Liver (tissue), 9 donors: ENCODE measurements around the gene FUOM. TPM values are rescaled to one million over a fixed set of nuclear protein-coding genes. Genes with fewer than 3 reads are reported as not detected.

ENCODE experiments used
- DNase-seq: peaks from one replicate; pipeline ENCODE4 v3.0.0-alpha.2; 2017; ENCODE audit warnings: low spot score
- H3K27ac ChIP-seq, 2 donors: one replicate each; pipeline ENCODE4 v1.7.0; 2013; ENCODE audit warnings: inconsistent platforms in 2 of 2, low read length in 2 of 2, control low read depth in 1 of 2, low read depth in 1 of 2, mild to moderate bottlenecking in 1 of 2
- H3K27me3 ChIP-seq, 4 donors: one replicate each; pipeline versions ENCODE4 v1.6.1 to v1.7.0; 2013; ENCODE audit warnings: low read length in 3 of 4, inconsistent platforms in 1 of 4, mild to moderate bottlenecking in 1 of 4, moderate library complexity in 1 of 4; ENCODE audit not compliant: control insufficient read depth in 4 of 4, insufficient read depth in 4 of 4
- H3K36me3 ChIP-seq, 4 donors: one replicate each; pipeline versions ENCODE4 v1.6.1 to v1.7.0; 2013; ENCODE audit warnings: low read length in 3 of 4, mild to moderate bottlenecking in 3 of 4, low read depth in 1 of 4, moderate library complexity in 1 of 4; ENCODE audit not compliant: control insufficient read depth in 4 of 4, insufficient read depth in 3 of 4
- H3K4me1 ChIP-seq, 4 donors: one replicate each; pipeline versions ENCODE4 v1.6.1 to v1.7.0; 2013; ENCODE audit warnings: low read length in 3 of 4, mild to moderate bottlenecking in 3 of 4, moderate library complexity in 1 of 4; ENCODE audit not compliant: control insufficient read depth in 4 of 4, insufficient read depth in 4 of 4
- H3K4me3 ChIP-seq, 3 donors: one replicate each; pipeline versions ENCODE4 v1.6.1 to v1.7.0; 2013; ENCODE audit warnings: low read length in 3 of 3, control low read depth in 1 of 3, low read depth in 1 of 3, mild to moderate bottlenecking in 1 of 3
- H3K9ac ChIP-seq, 2 donors: one replicate each; pipeline ENCODE4 v1.7.0; 2013; ENCODE audit warnings: low read length in 2 of 2, mild to moderate bottlenecking in 2 of 2, moderate library complexity in 2 of 2, control low read depth in 1 of 2, low read depth in 1 of 2
- H3K9me3 ChIP-seq, 4 donors: one replicate each; pipeline versions ENCODE4 v1.6.1 to v1.7.0; 2013; ENCODE audit warnings: low read length in 3 of 4; ENCODE audit not compliant: control insufficient read depth in 4 of 4
- EGR1 ChIP-seq, 2 donors: IDR thresholded peaks; 2 replicates each; pipeline ENCODE4 v1.6.1; 2016 to 2018; ENCODE audit warnings: antibody characterized with exemption in 2 of 2, low read depth in 2 of 2
- FOXA1 ChIP-seq: IDR thresholded peaks from 2 replicates; pipeline ENCODE4 v1.6.1; 2016; ENCODE audit warnings: antibody characterized with exemption
- HNF4G ChIP-seq: IDR thresholded peaks from 2 replicates; pipeline ENCODE4 v1.6.1; 2016; ENCODE audit warnings: antibody characterized with exemption
- JUND ChIP-seq, 2 donors: IDR thresholded peaks; 2 replicates each; pipeline ENCODE4 v1.6.1; 2016; ENCODE audit warnings: antibody characterized with exemption in 2 of 2
- NR2F2 ChIP-seq: IDR thresholded peaks from 2 replicates; pipeline ENCODE4 v1.6.1; 2016; ENCODE audit warnings: antibody characterized with exemption
- RAD21 ChIP-seq, 2 donors: IDR thresholded peaks; 2 replicates each; pipeline ENCODE4 v1.6.1; 2016; ENCODE audit warnings: antibody characterized with exemption in 2 of 2, mild to moderate bottlenecking in 2 of 2
- RXRA ChIP-seq, 2 donors: IDR thresholded peaks; 2 replicates each; pipeline ENCODE4 v1.6.1; 2017 to 2018; ENCODE audit warnings: antibody characterized with exemption in 2 of 2, mild to moderate bottlenecking in 1 of 2
- SP1 ChIP-seq: IDR thresholded peaks from 2 replicates; pipeline ENCODE4 v1.6.1; 2018; ENCODE audit warnings: antibody characterized with exemption, mild to moderate bottlenecking
- WGBS: extraction: QIAGEN DNeasy Blood & Tissue Kit; methylation state at CpG from one replicate; pipeline ENCODE4 v1.1.7; 2013; 5-methylcytosine and 5-hydroxymethylcytosine counted together
- polyA plus RNA-seq, 2 donors: library from polyadenylated mRNA; stranded (reverse) in 1 of 2; unstranded in 1 of 2; fragments of 200-250 nt in 1 of 2; fragments of >200 nt in 1 of 2; fragmentation: Nextera tagmentation in 1 of 2; extraction: Ambion mirVana in 1 of 2; gene quantifications; one replicate each; pipeline versions ENCODE4 v1.2.1 to v1.2.3, GENCODE V29; 2013 to 2015
- total RNA-seq, 2 donors: library from RNA; depleted of rRNA; stranded (reverse); fragments of >200 nt; gene quantifications; one replicate each; pipeline ENCODE4 v1.2.3, GENCODE V29; 2014
- TF ChIP-seq, protein P1 (sequence below): IDR thresholded peaks from 2 replicates; pipeline ENCODE4 v1.6.1; 2016; ENCODE audit warnings: antibody characterized with exemption
- TF ChIP-seq, protein P2 (sequence below): IDR thresholded peaks from 2 replicates; pipeline ENCODE4 v1.6.1; 2016; ENCODE audit warnings: antibody characterized with exemption, mild to moderate bottlenecking
- TF ChIP-seq, protein P3 (sequence below): fragments of 150-350 bp; IDR thresholded peaks from 2 replicates; pipeline ENCODE4 v1.5.1; 2017; ENCODE audit warnings: improper control_type of control experiment, low read depth, low read length; ENCODE audit not compliant: missing input control
- TF ChIP-seq, protein P4 (sequence below): IDR thresholded peaks from 2 replicates; pipeline ENCODE4 v1.6.1; 2016; ENCODE audit warnings: antibody characterized with exemption
- donor health status: healthy.
- donor health status: healthy.
- donor health status: healthy.
- donor health status: healthy.
- donor health status: healthy.

Gene FUOM
- total and polyA plus RNA-seq, 4 donors: 24.3 to 194 (median 96.0) TPM

DNA sequence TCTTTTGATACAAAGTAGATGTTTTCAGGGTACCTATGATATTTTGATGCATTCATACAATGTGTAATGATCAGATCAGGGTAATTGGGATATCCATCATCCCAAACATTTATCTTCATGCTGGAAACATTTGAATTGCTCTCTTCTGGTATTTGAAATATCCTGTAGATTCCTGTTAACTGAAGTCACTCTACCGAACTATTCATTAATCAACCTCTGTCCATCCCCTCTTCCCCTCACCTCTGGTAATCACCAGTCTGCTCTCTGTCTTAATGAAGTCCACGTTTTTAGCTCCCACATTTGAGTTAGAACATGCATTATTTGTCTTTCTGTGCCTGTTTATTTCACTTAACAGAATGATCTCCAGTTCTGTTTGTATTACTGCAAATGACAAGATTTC, 47.5 kb upstream of the FUOM start:
- H3K36me3 ChIP-seq: peaks cover 6 to 35% (median 27%) of the 10 kb centered on the region in 4 donors

DNA sequence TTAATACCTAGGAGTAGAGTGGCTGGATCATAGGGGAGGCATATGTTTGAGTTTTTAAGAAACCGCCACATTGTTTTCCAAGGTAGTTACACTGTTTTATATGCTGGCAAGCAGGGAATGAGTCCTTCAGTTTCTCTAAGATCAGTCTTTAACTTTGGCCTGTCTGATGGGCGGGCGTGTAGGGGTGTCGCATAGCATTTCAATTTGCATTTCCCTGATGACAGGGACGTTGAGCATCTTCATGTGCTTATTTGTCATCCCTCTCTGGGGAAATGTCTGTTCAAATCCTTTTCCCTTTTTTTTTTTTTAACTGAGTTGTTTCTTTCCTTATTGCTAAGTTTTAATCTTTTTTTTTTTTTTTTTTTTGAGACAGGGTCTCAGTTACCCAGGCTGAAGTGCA, 46.0 kb upstream of the FUOM start:
- Histone ChIP-seq H3K9ac (no peak overlapping the region), H3K4me1 (no peaks in the 10 kb centered on the region), H3K9me3 (no peaks in the 10 kb centered on the region), H3K36me3 (peaks cover 9 to 43% (median 24%) of the 10 kb centered on the region in 4 donors), H3K27ac (no peak overlapping the region), H3K27me3 (no peaks in the 10 kb centered on the region), H3K4me3 (no peak overlapping the region)
- DNase-seq: no peak
- TF ChIP-seq, protein P1, sequence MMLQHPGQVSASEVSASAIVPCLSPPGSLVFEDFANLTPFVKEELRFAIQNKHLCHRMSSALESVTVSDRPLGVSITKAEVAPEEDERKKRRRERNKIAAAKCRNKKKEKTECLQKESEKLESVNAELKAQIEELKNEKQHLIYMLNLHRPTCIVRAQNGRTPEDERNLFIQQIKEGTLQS: no peak
- TF ChIP-seq, protein P2, sequence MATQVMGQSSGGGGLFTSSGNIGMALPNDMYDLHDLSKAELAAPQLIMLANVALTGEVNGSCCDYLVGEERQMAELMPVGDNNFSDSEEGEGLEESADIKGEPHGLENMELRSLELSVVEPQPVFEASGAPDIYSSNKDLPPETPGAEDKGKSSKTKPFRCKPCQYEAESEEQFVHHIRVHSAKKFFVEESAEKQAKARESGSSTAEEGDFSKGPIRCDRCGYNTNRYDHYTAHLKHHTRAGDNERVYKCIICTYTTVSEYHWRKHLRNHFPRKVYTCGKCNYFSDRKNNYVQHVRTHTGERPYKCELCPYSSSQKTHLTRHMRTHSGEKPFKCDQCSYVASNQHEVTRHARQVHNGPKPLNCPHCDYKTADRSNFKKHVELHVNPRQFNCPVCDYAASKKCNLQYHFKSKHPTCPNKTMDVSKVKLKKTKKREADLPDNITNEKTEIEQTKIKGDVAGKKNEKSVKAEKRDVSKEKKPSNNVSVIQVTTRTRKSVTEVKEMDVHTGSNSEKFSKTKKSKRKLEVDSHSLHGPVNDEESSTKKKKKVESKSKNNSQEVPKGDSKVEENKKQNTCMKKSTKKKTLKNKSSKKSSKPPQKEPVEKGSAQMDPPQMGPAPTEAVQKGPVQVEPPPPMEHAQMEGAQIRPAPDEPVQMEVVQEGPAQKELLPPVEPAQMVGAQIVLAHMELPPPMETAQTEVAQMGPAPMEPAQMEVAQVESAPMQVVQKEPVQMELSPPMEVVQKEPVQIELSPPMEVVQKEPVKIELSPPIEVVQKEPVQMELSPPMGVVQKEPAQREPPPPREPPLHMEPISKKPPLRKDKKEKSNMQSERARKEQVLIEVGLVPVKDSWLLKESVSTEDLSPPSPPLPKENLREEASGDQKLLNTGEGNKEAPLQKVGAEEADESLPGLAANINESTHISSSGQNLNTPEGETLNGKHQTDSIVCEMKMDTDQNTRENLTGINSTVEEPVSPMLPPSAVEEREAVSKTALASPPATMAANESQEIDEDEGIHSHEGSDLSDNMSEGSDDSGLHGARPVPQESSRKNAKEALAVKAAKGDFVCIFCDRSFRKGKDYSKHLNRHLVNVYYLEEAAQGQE: no peak
- TF ChIP-seq EGR1 (IDR thresholded peaks at IDR 0.05; ENCODE audit: low read depth in 2 of 2): no peak
- TF ChIP-seq, protein P3, sequence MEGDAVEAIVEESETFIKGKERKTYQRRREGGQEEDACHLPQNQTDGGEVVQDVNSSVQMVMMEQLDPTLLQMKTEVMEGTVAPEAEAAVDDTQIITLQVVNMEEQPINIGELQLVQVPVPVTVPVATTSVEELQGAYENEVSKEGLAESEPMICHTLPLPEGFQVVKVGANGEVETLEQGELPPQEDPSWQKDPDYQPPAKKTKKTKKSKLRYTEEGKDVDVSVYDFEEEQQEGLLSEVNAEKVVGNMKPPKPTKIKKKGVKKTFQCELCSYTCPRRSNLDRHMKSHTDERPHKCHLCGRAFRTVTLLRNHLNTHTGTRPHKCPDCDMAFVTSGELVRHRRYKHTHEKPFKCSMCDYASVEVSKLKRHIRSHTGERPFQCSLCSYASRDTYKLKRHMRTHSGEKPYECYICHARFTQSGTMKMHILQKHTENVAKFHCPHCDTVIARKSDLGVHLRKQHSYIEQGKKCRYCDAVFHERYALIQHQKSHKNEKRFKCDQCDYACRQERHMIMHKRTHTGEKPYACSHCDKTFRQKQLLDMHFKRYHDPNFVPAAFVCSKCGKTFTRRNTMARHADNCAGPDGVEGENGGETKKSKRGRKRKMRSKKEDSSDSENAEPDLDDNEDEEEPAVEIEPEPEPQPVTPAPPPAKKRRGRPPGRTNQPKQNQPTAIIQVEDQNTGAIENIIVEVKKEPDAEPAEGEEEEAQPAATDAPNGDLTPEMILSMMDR: no peak
- TF ChIP-seq JUND (IDR thresholded peaks at IDR 0.05): no peak
- TF ChIP-seq RXRA (IDR thresholded peaks at IDR 0.05): no peak
- no peak for TF ChIP-seq RAD21 (IDR thresholded peaks at IDR 0.05)
- TF ChIP-seq, protein P4, sequence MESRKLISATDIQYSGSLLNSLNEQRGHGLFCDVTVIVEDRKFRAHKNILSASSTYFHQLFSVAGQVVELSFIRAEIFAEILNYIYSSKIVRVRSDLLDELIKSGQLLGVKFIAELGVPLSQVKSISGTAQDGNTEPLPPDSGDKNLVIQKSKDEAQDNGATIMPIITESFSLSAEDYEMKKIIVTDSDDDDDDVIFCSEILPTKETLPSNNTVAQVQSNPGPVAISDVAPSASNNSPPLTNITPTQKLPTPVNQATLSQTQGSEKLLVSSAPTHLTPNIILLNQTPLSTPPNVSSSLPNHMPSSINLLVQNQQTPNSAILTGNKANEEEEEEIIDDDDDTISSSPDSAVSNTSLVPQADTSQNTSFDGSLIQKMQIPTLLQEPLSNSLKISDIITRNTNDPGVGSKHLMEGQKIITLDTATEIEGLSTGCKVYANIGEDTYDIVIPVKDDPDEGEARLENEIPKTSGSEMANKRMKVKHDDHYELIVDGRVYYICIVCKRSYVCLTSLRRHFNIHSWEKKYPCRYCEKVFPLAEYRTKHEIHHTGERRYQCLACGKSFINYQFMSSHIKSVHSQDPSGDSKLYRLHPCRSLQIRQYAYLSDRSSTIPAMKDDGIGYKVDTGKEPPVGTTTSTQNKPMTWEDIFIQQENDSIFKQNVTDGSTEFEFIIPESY: no peak
- TF ChIP-seq NR2F2: no peak
- WGBS: 96% methylated on average over 5 of the region's 5 CpGs

More for the DNA sequence above, 47.5 kb upstream of the FUOM start:
- DNase-seq: no peak
- Histone ChIP-seq H3K9ac (no peak overlapping the region), H3K9me3 (no peaks in the 10 kb centered on the region), H3K4me3 (no peak overlapping the region), H3K27me3 (no peaks in the 10 kb centered on the region), H3K4me1 (no peaks in the 10 kb centered on the region), H3K27ac (no peak overlapping the region)
- WGBS: 80% methylated on average over 2 of the region's 2 CpGs
- TF ChIP-seq SP1: no peak
- no peak for TF ChIP-seq JUND (IDR thresholded peaks at IDR 0.05)
- TF ChIP-seq, protein P1: no peak
- TF ChIP-seq EGR1 (IDR thresholded peaks at IDR 0.05; ENCODE audit: low read depth in 2 of 2): no peak
- TF ChIP-seq FOXA1: no peak
- TF ChIP-seq, protein P3: no peak
- no peak for TF ChIP-seq HNF4G
- no peak for TF ChIP-seq RAD21 (IDR thresholded peaks at IDR 0.05)
- TF ChIP-seq RXRA (IDR thresholded peaks at IDR 0.05): no peak
